ENCODE results near the gene RUFY3.

- no peak for TF ChIP-seq YY1 (tag by site-specific recombination; IDR thresholded peaks at IDR 0.05)
- TF ChIP-seq CTCF (tag by site-specific recombination; IDR thresholded peaks at IDR 0.05), result no peak
- TF ChIP-seq, protein P1, sequence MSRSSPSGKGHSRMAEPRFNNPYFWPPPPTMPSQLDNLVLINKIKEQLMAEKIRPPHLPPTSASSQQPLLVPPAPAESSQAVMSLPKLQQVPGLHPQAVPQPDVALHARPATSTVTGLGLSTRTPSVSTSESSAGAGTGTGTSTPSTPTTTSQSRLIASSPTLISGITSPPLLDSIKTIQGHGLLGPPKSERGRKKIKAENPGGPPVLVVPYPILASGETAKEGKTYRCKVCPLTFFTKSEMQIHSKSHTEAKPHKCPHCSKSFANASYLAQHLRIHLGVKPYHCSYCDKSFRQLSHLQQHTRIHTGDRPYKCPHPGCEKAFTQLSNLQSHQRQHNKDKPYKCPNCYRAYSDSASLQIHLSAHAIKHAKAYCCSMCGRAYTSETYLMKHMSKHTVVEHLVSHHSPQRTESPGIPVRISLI (tag by site-specific recombination; IDR thresholded peaks at IDR 0.05), result no peak
- TF ChIP-seq HIC1 (tag by site-specific recombination; IDR thresholded peaks at IDR 0.05), result no peak
- no peak for TF ChIP-seq ZNF629 (tag by site-specific recombination; IDR thresholded peaks at IDR 0.05)
These were observed 120.2 kb downstream of the RUFY3 start for GRCh38 chr4:70841951-70842350.
